Measurements from ENCODE around the gene EXTL2. TPM values are rescaled to one million over a fixed set of nuclear protein-coding genes. Genes with fewer than 3 reads are reported as not detected.
"Not testable (repeated sequence)": the region's sequence is repeated elsewhere in the genome, so short reads cannot be mapped to it uniquely, and the experiment has no call there.

The EXTL2 gene
- total RNA-seq, 4 donors from 2014 or later: 11.1 to 17.5 (median 13.5) TPM

DNA sequence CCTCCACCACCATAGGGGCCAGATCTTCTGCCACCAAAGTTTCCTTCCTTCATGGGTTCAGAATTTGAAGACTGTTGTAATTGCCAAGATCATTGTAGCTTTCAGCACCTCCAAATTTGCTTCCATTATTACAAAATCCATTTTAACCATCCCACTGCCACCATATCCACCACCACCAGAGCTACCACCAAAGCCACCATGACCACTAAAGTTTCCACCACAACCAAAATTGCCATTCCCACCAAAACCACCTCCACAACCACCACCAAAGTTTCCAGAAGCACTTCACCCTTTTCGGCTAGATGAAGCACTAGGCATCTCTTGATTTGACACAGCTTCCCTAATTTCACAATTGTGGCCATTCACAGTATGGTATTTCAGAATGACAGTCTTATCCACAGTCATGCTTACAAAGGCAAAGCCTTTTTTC, 46.5 kb upstream of the EXTL2 start:
- WGBS, 2 donors: 94 to 96% methylated on average over 1 of the region's 1 CpG
- no peaks in the 10 kb centered on the region for H3K4me1 ChIP-seq
- TF ChIP-seq, protein P1, sequence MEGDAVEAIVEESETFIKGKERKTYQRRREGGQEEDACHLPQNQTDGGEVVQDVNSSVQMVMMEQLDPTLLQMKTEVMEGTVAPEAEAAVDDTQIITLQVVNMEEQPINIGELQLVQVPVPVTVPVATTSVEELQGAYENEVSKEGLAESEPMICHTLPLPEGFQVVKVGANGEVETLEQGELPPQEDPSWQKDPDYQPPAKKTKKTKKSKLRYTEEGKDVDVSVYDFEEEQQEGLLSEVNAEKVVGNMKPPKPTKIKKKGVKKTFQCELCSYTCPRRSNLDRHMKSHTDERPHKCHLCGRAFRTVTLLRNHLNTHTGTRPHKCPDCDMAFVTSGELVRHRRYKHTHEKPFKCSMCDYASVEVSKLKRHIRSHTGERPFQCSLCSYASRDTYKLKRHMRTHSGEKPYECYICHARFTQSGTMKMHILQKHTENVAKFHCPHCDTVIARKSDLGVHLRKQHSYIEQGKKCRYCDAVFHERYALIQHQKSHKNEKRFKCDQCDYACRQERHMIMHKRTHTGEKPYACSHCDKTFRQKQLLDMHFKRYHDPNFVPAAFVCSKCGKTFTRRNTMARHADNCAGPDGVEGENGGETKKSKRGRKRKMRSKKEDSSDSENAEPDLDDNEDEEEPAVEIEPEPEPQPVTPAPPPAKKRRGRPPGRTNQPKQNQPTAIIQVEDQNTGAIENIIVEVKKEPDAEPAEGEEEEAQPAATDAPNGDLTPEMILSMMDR (IDR thresholded peaks at IDR 0.05): no peak
- TF ChIP-seq EP300 (IDR thresholded peaks at IDR 0.05): no peak
- TF ChIP-seq POLR2A (IDR thresholded peaks at IDR 0.05): no peak

DNA sequence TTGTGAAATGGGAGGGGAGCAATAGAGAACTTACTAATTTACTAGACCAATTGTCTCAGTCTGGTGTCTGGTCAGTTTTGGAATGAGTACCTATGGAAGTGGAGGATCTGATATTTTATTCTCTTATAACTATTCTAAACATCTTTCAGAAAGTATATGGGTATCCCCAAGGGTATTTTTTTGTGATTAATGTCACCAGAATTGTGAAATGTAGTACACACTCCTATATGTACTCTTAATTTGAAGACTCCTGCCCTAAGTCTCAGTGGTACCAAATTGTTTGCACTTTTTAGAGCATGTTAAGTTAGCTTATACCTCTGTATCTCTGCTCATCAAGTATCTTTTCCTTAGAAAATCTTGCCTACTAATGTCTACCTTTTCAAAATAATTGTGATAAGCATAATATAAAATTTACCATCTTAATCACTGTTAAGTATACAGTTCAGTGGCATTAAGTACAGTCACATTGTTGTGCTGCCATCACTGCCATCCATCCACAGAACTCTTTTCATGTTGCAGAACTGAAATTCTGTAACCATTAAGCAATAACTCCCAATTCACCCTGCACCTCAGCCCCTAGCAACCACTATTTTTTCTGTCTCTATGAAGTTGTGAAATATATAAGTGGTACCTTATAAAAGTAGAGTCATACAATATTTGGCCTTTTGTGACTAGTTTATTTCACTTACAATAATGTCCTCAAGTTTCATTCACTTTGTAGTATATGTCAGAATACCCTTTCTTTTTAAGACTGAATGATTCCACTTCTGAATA, 41.7 kb upstream of the EXTL2 start:
- no peak for DNase-seq (ENCODE audit: low spot score in 2 of 2)
- Histone ChIP-seq H3K4me3 (no peak overlapping the region), H3K4me1 (no peaks in the 10 kb centered on the region), H3K9me3 (no peaks in the 10 kb centered on the region), H3K27ac (no peak overlapping the region), H3K27me3 (no peaks in the 10 kb centered on the region), H3K36me3 (peaks cover 0 to 54% (median 0%) of the 10 kb centered on the region in 3 donors)
- TF ChIP-seq POLR2A (IDR thresholded peaks at IDR 0.05) (no peak), EP300 (IDR thresholded peaks at IDR 0.05) (no peak)
- TF ChIP-seq, protein P1 (IDR thresholded peaks at IDR 0.05): no peak

More for the DNA sequence above, 46.5 kb upstream of the EXTL2 start:
- Histone ChIP-seq H3K4me3 (no peak overlapping the region), H3K27me3 (no peaks in the 10 kb centered on the region), H3K36me3 (peaks cover 0 to 67% (median 0%) of the 10 kb centered on the region in 3 donors), H3K27ac (no peak overlapping the region), H3K9me3 (no peaks in the 10 kb centered on the region)
- DNase-seq (ENCODE audit: low spot score in 2 of 2): no peak

GRCh38 chr1:100933555-100933954, 38.9 kb upstream of the EXTL2 start:
- not testable (repeated sequence) for H3K9me3 ChIP-seq; DNase-seq (ENCODE audit: low spot score in 2 of 2); H3K27ac ChIP-seq; H3K27me3 ChIP-seq; H3K4me1 ChIP-seq; H3K4me3 ChIP-seq
- H3K36me3 ChIP-seq: peaks cover 0 to 43% (median 0%) of the 10 kb centered on the region in 3 donors
- WGBS, 2 donors: 98% methylated on average over 2 of the region's 2 CpGs

GRCh38 chr1:100931716-100932115, 37.1 kb upstream of the EXTL2 start:
- no peaks in the 10 kb centered on the region for H3K27me3 ChIP-seq
- H3K27ac ChIP-seq: no peak overlapping the region
- WGBS, 2 donors: 85 to 96% methylated on average over 1 of the region's 1 CpG
- no peaks in the 10 kb centered on the region for H3K9me3 ChIP-seq
- peaks cover 0 to 31% (median 0%) of the 10 kb centered on the region in 3 donors for H3K36me3 ChIP-seq
- DNase-seq (ENCODE audit: low spot score in 2 of 2): no peak
- H3K4me3 ChIP-seq: no peak overlapping the region
- TF ChIP-seq EP300 (IDR thresholded peaks at IDR 0.05) (no peak), POLR2A (IDR thresholded peaks at IDR 0.05) (no peak)
- TF ChIP-seq, protein P1 (IDR thresholded peaks at IDR 0.05): no peak
- H3K4me1 ChIP-seq: no peaks in the 10 kb centered on the region

DNA sequence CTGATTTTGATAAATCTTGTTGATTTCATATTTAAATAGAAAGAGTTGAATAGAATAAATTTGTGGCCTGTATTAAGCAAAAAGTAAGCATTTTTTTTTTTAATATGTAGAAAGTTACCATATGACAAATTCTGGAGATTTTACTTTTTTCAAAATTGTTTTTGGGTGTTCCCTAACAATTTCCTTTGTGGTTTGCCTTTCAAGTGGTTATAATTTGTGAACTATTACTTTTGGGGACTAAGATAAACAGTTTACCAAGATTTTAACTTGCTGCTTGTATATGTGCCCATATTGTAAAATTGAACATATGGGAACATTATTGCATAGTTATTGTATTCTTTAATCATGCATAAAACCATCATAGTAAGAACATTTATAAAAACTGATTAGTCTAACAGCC, 35.9 kb upstream of the EXTL2 start:
- Histone ChIP-seq H3K4me3 (no peak overlapping the region), H3K9me3 (no peaks in the 10 kb centered on the region), H3K4me1 (no peaks in the 10 kb centered on the region), H3K27me3 (no peaks in the 10 kb centered on the region), H3K36me3 (peaks cover 0 to 37% (median 0%) of the 10 kb centered on the region in 3 donors), H3K27ac (no peak overlapping the region)
- no peak for DNase-seq (ENCODE audit: low spot score in 2 of 2)
- TF ChIP-seq EP300 (IDR thresholded peaks at IDR 0.05) (no peak), POLR2A (IDR thresholded peaks at IDR 0.05) (no peak)
- TF ChIP-seq, protein P1 (IDR thresholded peaks at IDR 0.05): no peak
